Karpas-422 (cell line): ENCODE measurements around the gene GLS2. TPM values are rescaled to one million over a fixed set of nuclear protein-coding genes. Genes with fewer than 3 reads are reported as not detected.

Experiments used
- DNase-seq: peaks from one replicate; pipeline ENCODE4 v3.0.0-alpha.2; 2015
- H2AFZ ChIP-seq: fragments of 200-600 bp; sonication (generic); 2 replicates; pipeline ENCODE4 v1.6.1; 2014; ENCODE audit warnings: antibody characterized with exemption, low read length, mixed read lengths
- H3K27ac ChIP-seq: fragments of 200-600 bp; sonication (generic); 2 replicates; pipeline ENCODE4 v1.5.1; 2014; ENCODE audit warnings: mild to moderate bottlenecking, low read length, moderate library complexity
- H3K27me3 ChIP-seq: fragments of 200-600 bp; sonication (generic); 2 replicates; pipeline ENCODE4 v1.6.1; 2014; ENCODE audit warnings: low read length, mixed read lengths
- H3K36me3 ChIP-seq: fragments of 200-600 bp; sonication (generic); 2 replicates; pipeline ENCODE4 v1.6.1; 2014; ENCODE audit warnings: low read length, mixed read lengths; ENCODE audit not compliant: insufficient read depth
- H3K4me1 ChIP-seq: fragments of 200-600 bp; sonication (generic); 2 replicates; pipeline ENCODE4 v1.6.1; 2014; ENCODE audit warnings: mild to moderate bottlenecking, low read length, mixed read lengths
- H3K4me2 ChIP-seq: fragments of 200-600 bp; sonication (generic); 2 replicates; pipeline ENCODE4 v1.6.1; 2014; ENCODE audit warnings: low read length, low read depth, mild to moderate bottlenecking; ENCODE audit not compliant: poor library complexity, severe bottlenecking
- H3K4me3 ChIP-seq: fragments of 200-600 bp; sonication (generic); 2 replicates; pipeline ENCODE4 v1.5.1; 2014; ENCODE audit warnings: mild to moderate bottlenecking, antibody characterized with exemption, low read length, mixed read lengths
- H3K79me2 ChIP-seq: fragments of 200-600 bp; sonication (generic); 2 replicates; pipeline ENCODE4 v1.6.1; 2014; ENCODE audit warnings: mild to moderate bottlenecking, low read length, mixed read lengths
- H3K9ac ChIP-seq: fragments of 200-600 bp; sonication (generic); 2 replicates; pipeline ENCODE4 v1.6.0; 2014; ENCODE audit warnings: low read length
- H3K9me2 ChIP-seq: fragments of 200-600 bp; sonication (generic), shearing (Covaris generic); replicated peaks from 2 replicates; pipeline ENCODE4 v1.6.0; 2014; ENCODE audit warnings: mild to moderate bottlenecking, low read length, moderate library complexity; ENCODE audit not compliant: insufficient read depth
- H3K9me3 ChIP-seq: fragments of 300-700, 200-600 bp; sonication (generic); 2 replicates; pipeline ENCODE4 v1.6.1; 2014; ENCODE audit warnings: low read length, mixed read lengths
- H4K20me1 ChIP-seq: fragments of 200-600 bp; sonication (generic); 2 replicates; pipeline ENCODE4 v1.6.1; 2014; ENCODE audit warnings: mild to moderate bottlenecking, antibody characterized with exemption, low read length, low read depth; ENCODE audit not compliant: insufficient read depth
- total RNA-seq: library from RNA; depleted of rRNA; stranded (reverse); fragments of >200 nt; shearing (Covaris generic); gene quantifications from 2 replicates; pipeline ENCODE4 v1.2.3, GENCODE V29; 2014; ENCODE audit warnings: low replicate concordance

Gene GLS2
- total RNA-seq, 1 experiment from 2014 or later = not detected

GRCh38 chr12:56468216-56469006, 19.6 kb downstream of the GLS2 start, which contains the start of gene SPRYD4:
TSS of gene SPRYD4 (plus strand) at chr12:56468578. CDS start at chr12:56468592, 14 bp downstream.
- peak within 1 kb of the TSS; percentile 94 for H3K9ac ChIP-seq
- H3K9me3 ChIP-seq = no peaks in the 10 kb centered on the region
- H2AFZ ChIP-seq = peak within 1 kb of the TSS; percentile 24; the same call in 1 of the 2 replicates
- H3K9me2 ChIP-seq = no peaks in the 10 kb centered on the region
- H3K4me2 ChIP-seq = peak within 1 kb of the TSS; percentile 84
- peak; percentile 97 for DNase-seq
- H3K27ac ChIP-seq = peak within 1 kb of the TSS; percentile 80
- 0 out of 2 replicates have a peak, but pooled peaks cover 3% of the 10 kb centered on the region for H4K20me1 ChIP-seq
- peak within 1 kb of the TSS; percentile 83 for H3K4me3 ChIP-seq
- peaks cover 14% of the 10 kb centered on the region; the same call in 1 of the 2 replicates for H3K36me3 ChIP-seq
- H3K27me3 ChIP-seq = no peaks in the 10 kb centered on the region
- peaks cover 27% of the 10 kb centered on the region for H3K4me1 ChIP-seq
- H3K79me2 ChIP-seq = peaks cover 35% of the 10 kb centered on the region

GRCh38 chr12:56462565-56462964, 25.4 kb downstream of the GLS2 start:
- H3K4me2 ChIP-seq = no peak overlapping the region
- no peaks in the 10 kb centered on the region for H3K36me3 ChIP-seq
- no peaks in the 10 kb centered on the region for H4K20me1 ChIP-seq
- no peaks in the 10 kb centered on the region for H3K9me2 ChIP-seq
- H3K9me3 ChIP-seq = no peaks in the 10 kb centered on the region
- no peaks in the 10 kb centered on the region for H3K27me3 ChIP-seq
- H3K4me3 ChIP-seq = no peak overlapping the region
- H3K79me2 ChIP-seq = no peaks in the 10 kb centered on the region
- no peak overlapping the region for H3K27ac ChIP-seq
- no peak overlapping the region for H2AFZ ChIP-seq
- H3K4me1 ChIP-seq = peaks cover 13% of the 10 kb centered on the region
- no peak overlapping the region for H3K9ac ChIP-seq
- no peak for DNase-seq

GRCh38 chr12:56461235-56462159, 26.5 kb downstream of the GLS2 start:
- no peak for DNase-seq
- no peak overlapping the region for H3K4me3 ChIP-seq
- H3K79me2 ChIP-seq = no peaks in the 10 kb centered on the region
- no peaks in the 10 kb centered on the region for H3K27me3 ChIP-seq
- no peaks in the 10 kb centered on the region for H3K36me3 ChIP-seq
- H3K9me3 ChIP-seq = no peaks in the 10 kb centered on the region
- no peaks in the 10 kb centered on the region for H4K20me1 ChIP-seq
- H3K4me2 ChIP-seq = no peak overlapping the region
- H3K4me1 ChIP-seq = peaks cover 13% of the 10 kb centered on the region
- no peak overlapping the region for H2AFZ ChIP-seq
- no peak overlapping the region for H3K9ac ChIP-seq
- H3K27ac ChIP-seq = no peak overlapping the region
- H3K9me2 ChIP-seq = no peaks in the 10 kb centered on the region

- H3K79me2 ChIP-seq = no peaks in the 10 kb centered on the region
- H3K9me2 ChIP-seq = no peaks in the 10 kb centered on the region
- no peak for DNase-seq
- H3K27me3 ChIP-seq = no peaks in the 10 kb centered on the region
- no peak overlapping the region for H2AFZ ChIP-seq
- no peak overlapping the region for H3K4me3 ChIP-seq
- no peak overlapping the region for H3K9ac ChIP-seq
- no peak overlapping the region for H3K27ac ChIP-seq
- H3K9me3 ChIP-seq = no peaks in the 10 kb centered on the region
- no peak overlapping the region for H3K4me2 ChIP-seq
- peaks cover 9% of the 10 kb centered on the region for H3K4me1 ChIP-seq
- H4K20me1 ChIP-seq = no peaks in the 10 kb centered on the region
- H3K36me3 ChIP-seq = no peaks in the 10 kb centered on the region
These were observed 30.1 kb downstream of the GLS2 start for GRCh38 chr12:56457817-56458216.

DNA sequence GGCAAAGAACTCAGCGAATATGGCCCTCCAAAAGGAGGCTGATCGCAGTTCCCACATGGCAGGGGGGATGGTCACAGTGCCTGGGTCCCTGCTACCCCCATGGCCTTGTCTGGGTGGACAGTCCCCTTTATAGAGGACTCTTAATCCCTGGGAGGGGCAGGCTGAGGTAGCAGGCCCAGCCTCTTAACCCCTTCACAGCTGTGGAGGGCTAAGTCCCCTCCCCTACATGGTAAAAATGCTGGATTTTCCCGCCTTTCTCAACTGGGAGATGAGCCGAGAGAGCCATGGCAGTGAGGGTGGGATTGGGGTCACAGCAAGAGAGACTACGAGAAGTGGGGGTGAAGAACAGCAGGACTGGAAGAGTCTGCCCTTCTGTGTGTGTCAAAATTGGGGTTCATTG, 33.4 kb downstream of the GLS2 start, which contains the start of gene MIP:
Gene MIP, minus strand, starts transcription at position 101 of the 400 bp plus-strand sequence. Its CDS starts 44 bp downstream, at position 57.
- Histone ChIP-seq H3K4me3 (no peak within 1 kb of the TSS), H3K27ac (no peak within 1 kb of the TSS), H3K79me2 (no peaks in the 10 kb centered on the region), H3K27me3 (no peaks in the 10 kb centered on the region), H3K36me3 (no peaks in the 10 kb centered on the region), H3K4me2 (no peak within 1 kb of the TSS), H2AFZ (no peak within 1 kb of the TSS), H3K9ac (no peak within 1 kb of the TSS), H4K20me1 (no peaks in the 10 kb centered on the region), H3K9me3 (no peaks in the 10 kb centered on the region), H3K4me1 (peaks cover 7% of the 10 kb centered on the region), H3K9me2 (no peaks in the 10 kb centered on the region)
- no peak for DNase-seq

DNA sequence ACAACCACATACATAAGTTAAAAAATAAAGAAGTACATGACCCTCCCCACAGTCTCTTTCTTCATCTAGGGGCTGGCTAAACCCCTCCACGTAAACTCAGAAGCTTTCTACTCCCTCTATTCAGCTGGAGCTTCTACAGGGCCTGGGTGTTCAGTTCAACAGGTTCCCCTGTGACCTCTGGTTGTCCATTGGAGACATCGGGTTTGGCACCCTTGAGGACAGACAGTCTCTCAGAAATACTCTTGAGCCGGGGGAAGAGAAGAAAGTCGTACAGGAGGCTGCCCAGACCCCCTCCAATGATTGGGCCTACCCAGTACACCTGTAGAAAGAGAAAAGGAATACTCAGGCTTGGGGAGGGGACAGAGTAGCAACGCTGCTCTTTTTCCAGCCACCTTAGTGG, 36.8 kb downstream of the GLS2 start:
- no peaks in the 10 kb centered on the region for H3K9me2 ChIP-seq
- H3K9ac ChIP-seq = no peak overlapping the region
- peaks cover 19% of the 10 kb centered on the region for H3K4me1 ChIP-seq
- H4K20me1 ChIP-seq = no peaks in the 10 kb centered on the region
- H3K27me3 ChIP-seq = no peaks in the 10 kb centered on the region
- H2AFZ ChIP-seq = no peak overlapping the region
- H3K9me3 ChIP-seq = no peaks in the 10 kb centered on the region
- H3K36me3 ChIP-seq = no peaks in the 10 kb centered on the region
- peaks cover 20% of the 10 kb centered on the region for H3K79me2 ChIP-seq
- no peak overlapping the region for H3K4me3 ChIP-seq
- no peak overlapping the region for H3K4me2 ChIP-seq
- no peak for DNase-seq
- no peak overlapping the region for H3K27ac ChIP-seq

GRCh38 chr12:56450241-56450640, 37.7 kb downstream of the GLS2 start:
- Histone ChIP-seq H3K36me3 (no peaks in the 10 kb centered on the region), H3K27ac (no peak overlapping the region), H3K4me2 (peak overlapping the region; percentile 85), H3K9ac (peak overlapping the region; percentile 86; the same call in 1 of the 2 replicates), H3K9me2 (no peaks in the 10 kb centered on the region), H3K4me1 (peaks cover 19% of the 10 kb centered on the region), H3K27me3 (no peaks in the 10 kb centered on the region), H3K9me3 (no peaks in the 10 kb centered on the region), H3K79me2 (peaks cover 24% of the 10 kb centered on the region), H2AFZ (no peak overlapping the region), H4K20me1 (no peaks in the 10 kb centered on the region), H3K4me3 (peak overlapping the region; percentile 80; the same call in 1 of the 2 replicates)
- no peak for DNase-seq

DNA sequence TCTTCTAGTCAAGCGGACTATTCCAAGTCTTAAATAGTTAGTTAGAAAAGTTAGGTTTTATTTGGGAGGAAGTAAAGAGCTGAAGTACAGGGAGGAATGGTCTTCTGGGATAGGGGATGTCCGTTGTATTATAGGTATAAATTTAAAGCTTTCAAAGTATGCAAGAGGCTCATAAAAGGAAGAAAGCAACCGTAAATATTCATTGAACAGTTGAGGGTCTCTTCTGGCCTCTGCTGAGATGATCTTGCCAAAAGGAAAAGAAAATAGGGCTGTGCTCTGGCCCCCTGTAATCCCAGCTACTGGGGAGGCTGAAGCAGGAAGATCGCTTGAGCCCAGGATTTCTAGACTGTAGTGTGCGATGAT, 38.4 kb downstream of the GLS2 start:
- no peaks in the 10 kb centered on the region for H4K20me1 ChIP-seq
- H2AFZ ChIP-seq = no peak overlapping the region; the same call in 1 of the 2 replicates
- H3K79me2 ChIP-seq = peaks cover 28% of the 10 kb centered on the region
- no peaks in the 10 kb centered on the region for H3K9me2 ChIP-seq
- H3K36me3 ChIP-seq = no peaks in the 10 kb centered on the region
- no peak for DNase-seq
- H3K27me3 ChIP-seq = no peaks in the 10 kb centered on the region
- H3K4me2 ChIP-seq = peak overlapping the region; percentile 85
- peak overlapping the region; percentile 75; the same call in 1 of the 2 replicates for H3K27ac ChIP-seq
- peak overlapping the region; percentile 80 for H3K4me3 ChIP-seq
- peak overlapping the region; percentile 86 for H3K9ac ChIP-seq
- H3K9me3 ChIP-seq = no peaks in the 10 kb centered on the region
- H3K4me1 ChIP-seq = peaks cover 19% of the 10 kb centered on the region
